Measurements from ENCODE around the gene KIAA0408. TPM values are rescaled to one million over a fixed set of nuclear protein-coding genes. Genes with fewer than 3 reads are reported as not detected.
"Not testable (repeated sequence)": the region's sequence is repeated elsewhere in the genome, so short reads cannot be mapped to it uniquely, and the experiment has no call there.

Gene KIAA0408
- total RNA-seq, 1 donor from 2014 or later: not detected

DNA sequence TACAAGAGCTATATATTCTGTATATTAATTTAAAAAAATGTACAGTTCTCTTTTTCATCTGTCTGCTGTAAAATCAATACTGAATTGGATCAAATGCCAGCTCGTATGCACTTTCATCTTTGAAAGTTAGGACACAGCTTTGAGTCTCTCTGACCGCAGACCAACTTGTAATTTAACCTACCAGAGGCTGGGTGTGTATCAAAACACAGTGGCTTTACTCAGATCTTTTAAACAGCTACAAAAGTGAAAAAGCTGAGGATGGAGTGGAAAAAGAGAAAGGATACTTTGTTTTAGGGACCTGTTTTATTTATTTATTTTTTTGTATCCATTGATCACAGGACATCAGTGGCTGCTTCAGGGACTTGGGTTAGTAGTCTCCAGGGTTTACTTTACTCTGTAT lies 44.1 kb downstream of the KIAA0408 start:
- TF ChIP-seq, protein P1, sequence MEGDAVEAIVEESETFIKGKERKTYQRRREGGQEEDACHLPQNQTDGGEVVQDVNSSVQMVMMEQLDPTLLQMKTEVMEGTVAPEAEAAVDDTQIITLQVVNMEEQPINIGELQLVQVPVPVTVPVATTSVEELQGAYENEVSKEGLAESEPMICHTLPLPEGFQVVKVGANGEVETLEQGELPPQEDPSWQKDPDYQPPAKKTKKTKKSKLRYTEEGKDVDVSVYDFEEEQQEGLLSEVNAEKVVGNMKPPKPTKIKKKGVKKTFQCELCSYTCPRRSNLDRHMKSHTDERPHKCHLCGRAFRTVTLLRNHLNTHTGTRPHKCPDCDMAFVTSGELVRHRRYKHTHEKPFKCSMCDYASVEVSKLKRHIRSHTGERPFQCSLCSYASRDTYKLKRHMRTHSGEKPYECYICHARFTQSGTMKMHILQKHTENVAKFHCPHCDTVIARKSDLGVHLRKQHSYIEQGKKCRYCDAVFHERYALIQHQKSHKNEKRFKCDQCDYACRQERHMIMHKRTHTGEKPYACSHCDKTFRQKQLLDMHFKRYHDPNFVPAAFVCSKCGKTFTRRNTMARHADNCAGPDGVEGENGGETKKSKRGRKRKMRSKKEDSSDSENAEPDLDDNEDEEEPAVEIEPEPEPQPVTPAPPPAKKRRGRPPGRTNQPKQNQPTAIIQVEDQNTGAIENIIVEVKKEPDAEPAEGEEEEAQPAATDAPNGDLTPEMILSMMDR (IDR thresholded peaks at IDR 0.05): no peak
- Histone ChIP-seq H3K27me3 (no peaks in the 10 kb centered on the region), H3K27ac (no peak overlapping the region), H3K9me3 (no peaks in the 10 kb centered on the region), H3K4me3 (no peak overlapping the region), H3K36me3 (no peaks in the 10 kb centered on the region), H3K4me1 (peaks cover 0 to 2% of the 10 kb centered on the region in 2 donors)
- intact Hi-C loops (cut with DNase I): no loop called here
- no peak for DNase-seq (ENCODE audit: low spot score in 2 of 2)

DNA sequence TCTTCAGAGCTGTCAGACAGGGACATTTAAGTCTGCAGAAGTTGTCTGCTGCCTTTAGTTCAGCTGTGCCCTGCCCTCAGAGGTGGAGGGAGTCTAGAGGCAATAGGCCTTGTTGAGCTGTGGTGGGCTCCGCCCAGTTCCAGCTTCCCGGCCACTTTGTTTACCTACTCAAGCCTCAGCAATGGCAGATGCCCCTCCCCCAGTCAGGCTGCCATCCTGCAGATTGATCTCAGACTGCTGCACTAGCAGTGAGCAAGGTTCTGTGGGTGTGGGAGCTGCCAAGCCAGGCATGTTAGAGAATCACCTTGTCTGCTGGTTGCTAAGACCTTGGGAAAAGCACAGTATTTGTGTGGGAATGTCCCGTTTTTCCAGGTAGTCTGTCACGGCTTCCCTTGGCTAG lies 46.1 kb downstream of the KIAA0408 start:
- DNase-seq (ENCODE audit: low spot score in 2 of 2); intact Hi-C loops (cut with DNase I): not testable (repeated sequence)

DNA sequence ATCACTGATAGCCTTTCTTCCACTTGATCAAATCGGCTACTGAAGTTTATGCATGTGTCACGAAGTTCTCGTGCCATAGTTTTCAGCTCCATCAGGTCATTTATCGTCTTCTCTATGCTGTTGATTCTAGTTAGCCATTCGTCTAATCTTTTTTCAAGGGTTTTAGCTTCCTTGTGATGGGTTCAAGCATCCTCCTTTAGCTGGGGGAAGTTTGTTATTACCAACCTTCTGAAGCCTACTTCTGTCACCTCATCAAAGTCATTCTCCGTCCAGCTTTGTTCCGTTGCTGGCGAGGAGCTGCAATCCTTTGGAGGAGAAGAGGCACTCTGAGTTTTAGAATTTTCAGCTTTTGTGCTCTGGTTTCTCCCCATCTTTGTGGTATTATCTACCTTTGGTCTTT lies 47.2 kb downstream of the KIAA0408 start:
- H3K4me3 ChIP-seq; H3K4me1 ChIP-seq; intact Hi-C loops (cut with DNase I); H3K36me3 ChIP-seq; H3K27ac ChIP-seq; DNase-seq (ENCODE audit: low spot score in 2 of 2); H3K9me3 ChIP-seq; H3K27me3 ChIP-seq: not testable (repeated sequence)

More for the DNA sequence above, 46.1 kb downstream of the KIAA0408 start:
- not testable (repeated sequence) for H3K27me3 ChIP-seq, H3K36me3 ChIP-seq, H3K9me3 ChIP-seq, H3K4me1 ChIP-seq, H3K4me3 ChIP-seq, H3K27ac ChIP-seq

Other genes starting within 250 kb of the KIAA0408 start
- gene RNF146, start 192.5 kb downstream of the KIAA0408 start, total RNA-seq: 21.0 TPM
- 3.3 TPM for gene ECHDC1, start 115.8 kb downstream of the KIAA0408 start, total RNA-seq
- not detected for gene C6orf58, start 117.8 kb upstream of the KIAA0408 start, total RNA-seq

Measured in ascending aorta (tissue), 2 donors.